Smooth muscle cell (in vitro differentiated cells): ENCODE measurements around the gene CLDN19. TPM values are rescaled to one million over a fixed set of nuclear protein-coding genes. Genes with fewer than 3 reads are reported as not detected.

Source experiments
- DNase-seq: peaks from one replicate; lab custom pipeline; 2025; ENCODE audit not compliant: unreplicated experiment; lab: John Stamatoyannopoulos, UW
- H2AFZ ChIP-seq: fragments of 200-600 bp; sonication (generic); 2 replicates; pipeline ENCODE4 v1.6.0; 2016; ENCODE audit warnings: antibody characterized with exemption, low read depth, mild to moderate bottlenecking
- H3F3A ChIP-seq: fragments of 200-600 bp; sonication (generic); 2 replicates; pipeline ENCODE4 v1.6.0; 2017; ENCODE audit warnings: antibody characterized with exemption, low read depth
- H3K27ac ChIP-seq: fragments of 200-600 bp; sonication (generic); 2 replicates; pipeline ENCODE4 v1.5.1; 2016; ENCODE audit warnings: low read depth, mild to moderate bottlenecking
- H3K27me3 ChIP-seq: fragments of 200-600 bp; sonication (generic); 2 replicates; pipeline ENCODE4 v1.6.1; 2016; ENCODE audit warnings: low read depth, mild to moderate bottlenecking
- H3K36me3 ChIP-seq: fragments of 200-600 bp; sonication (generic); 2 replicates; pipeline ENCODE4 v1.5.1; 2016; ENCODE audit warnings: low read depth
- H3K4me1 ChIP-seq: fragments of 200-600 bp; sonication (generic); 2 replicates; pipeline ENCODE4 v1.5.1; 2016; ENCODE audit warnings: low read depth
- H3K4me2 ChIP-seq: fragments of 200-600 bp; sonication (generic); 2 replicates; pipeline ENCODE4 v1.6.0; 2016; ENCODE audit warnings: mild to moderate bottlenecking
- H3K4me3 ChIP-seq: fragments of 200-600 bp; sonication (generic); 2 replicates; pipeline ENCODE4 v1.5.1; 2016; ENCODE audit warnings: mild to moderate bottlenecking
- H3K79me2 ChIP-seq: fragments of 200-600 bp; sonication (generic); 2 replicates; pipeline ENCODE4 v1.6.0; 2016; ENCODE audit warnings: low read depth, mild to moderate bottlenecking
- H3K9ac ChIP-seq: fragments of 200-600 bp; sonication (generic); 2 replicates; pipeline ENCODE4 v1.6.0; 2016; ENCODE audit warnings: low read depth
- H3K9me3 ChIP-seq: fragments of 200-600 bp; sonication (generic); replicated peaks from 2 replicates; pipeline ENCODE4 v1.5.1; 2016; ENCODE audit warnings: low read depth
- H4K20me1 ChIP-seq: fragments of 200-600 bp; sonication (generic); 2 replicates; pipeline ENCODE4 v1.6.0; 2016; ENCODE audit warnings: low read depth
- CTCF ChIP-seq: fragments of 200-600 bp; sonication (generic); IDR thresholded peaks from 2 replicates; pipeline ENCODE4 v1.5.1; 2017; ENCODE audit warnings: borderline replicate concordance, mild to moderate bottlenecking, antibody characterized with exemption; ENCODE audit not compliant: insufficient read depth, poor library complexity, severe bottlenecking
- WGBS: methylation state at CpG from one replicate; pipeline ENCODE4 v1.1.7; 2016; ENCODE audit warnings: low lambda C conversion rate; 5-methylcytosine and 5-hydroxymethylcytosine counted together
- polyA plus RNA-seq: library from polyadenylated mRNA; unstranded; fragments of >200 nt; fragmentation: Nextera tagmentation; extraction: Ambion mirVana; gene quantifications from 2 replicates; pipeline ENCODE4 v1.2.1, GENCODE V29; 2016
- total RNA-seq: library from RNA; depleted of rRNA; stranded (reverse); fragments of >200 nt; gene quantifications from 2 replicates; pipeline ENCODE4 v1.2.3, GENCODE V29; 2014

CLDN19 gene
- total and polyA plus RNA-seq, 2 experiments from 2014 or later, result 0.67 to 2.4 TPM

- Histone ChIP-seq H2AFZ (no peak overlapping the region), H3K4me3 (no peak overlapping the region), H3K9ac (no peak overlapping the region), H3K4me2 (no peak overlapping the region), H3F3A (peaks cover 28% of the 10 kb centered on the region), H3K27me3 (no peaks in the 10 kb centered on the region), H3K36me3 (no peaks in the 10 kb centered on the region), H4K20me1 (peaks cover 13% of the 10 kb centered on the region), H3K9me3 (no peaks in the 10 kb centered on the region), H3K4me1 (peaks cover 16% of the 10 kb centered on the region), H3K79me2 (no peaks in the 10 kb centered on the region), H3K27ac (no peak overlapping the region)
- WGBS, result 99% methylated on average over 4 of the region's 4 CpGs
- TF ChIP-seq CTCF, result no peak
- no peak for DNase-seq
These were observed 1.7 kb upstream of the CLDN19 start for GRCh38 chr1:42741706-42742105.

GRCh38 chr1:42740851-42741580 lies 980 bp upstream of the CLDN19 start:
- Histone ChIP-seq H3K4me1 (peaks cover 16% of the 10 kb centered on the region), H3K9ac (no peak overlapping the region), H3K4me3 (no peak overlapping the region), H2AFZ (no peak overlapping the region), H3K36me3 (no peaks in the 10 kb centered on the region), H3K79me2 (no peaks in the 10 kb centered on the region), H3K27me3 (no peaks in the 10 kb centered on the region), H4K20me1 (peaks cover 6% of the 10 kb centered on the region), H3F3A (peaks cover 25% of the 10 kb centered on the region), H3K4me2 (peak overlapping the region; percentile 80), H3K27ac (no peak overlapping the region), H3K9me3 (no peaks in the 10 kb centered on the region)
- TF ChIP-seq CTCF, result no peak
- DNase-seq, result no peak
- WGBS, result 73% methylated on average over 14 of the region's 19 CpGs

- no peaks in the 10 kb centered on the region for H3K79me2 ChIP-seq
- H4K20me1 ChIP-seq, result no peaks in the 10 kb centered on the region
- no peak overlapping the region for H3K4me2 ChIP-seq
- DNase-seq, result no peak
- H3K4me3 ChIP-seq, result no peak overlapping the region
- H2AFZ ChIP-seq, result no peak overlapping the region
- TF ChIP-seq CTCF, result no peak
- H3K9me3 ChIP-seq, result no peaks in the 10 kb centered on the region
- H3K36me3 ChIP-seq, result no peaks in the 10 kb centered on the region
- H3K27ac ChIP-seq, result no peak overlapping the region
- peaks cover 16% of the 10 kb centered on the region for H3K4me1 ChIP-seq
- WGBS, result 81% methylated on average over 8 of the region's 8 CpGs
- no peaks in the 10 kb centered on the region for H3K27me3 ChIP-seq
- H3K9ac ChIP-seq, result no peak overlapping the region
- H3F3A ChIP-seq, result peaks cover 15% of the 10 kb centered on the region
These were observed 1.3 kb downstream of the CLDN19 start for GRCh38 chr1:42738678-42739226.
